ENCODE measurements around the gene TMEM235. TPM values are rescaled to one million over a fixed set of nuclear protein-coding genes. Genes with fewer than 3 reads are reported as not detected.
"Not testable (repeated sequence)": the region's sequence is repeated elsewhere in the genome, so short reads cannot be mapped to it uniquely, and the experiment has no call there.

Gene TMEM235
- total RNA-seq, 1 donor, result not detected

GRCh38 chr17:78234261-78234865 is 2.9 kb downstream of the TMEM235 start:
- Histone ChIP-seq H3K27ac (ENCODE audit: low read depth, low read length) (no peak overlapping the region), H3K4me3 (ENCODE audit: insufficient read depth, low read length) (no peak overlapping the region), H3K79me2 (ENCODE audit: insufficient read depth, low read length) (no peaks in the 10 kb centered on the region), H3K4me2 (ENCODE audit: insufficient read depth, low read length) (no peak overlapping the region), H3K27me3 (ENCODE audit: insufficient read depth, low read length) (peaks cover 28% of the 10 kb centered on the region), H3K9me3 (ENCODE audit: low read depth, low read length) (no peaks in the 10 kb centered on the region), H4K20me1 (ENCODE audit: insufficient read depth, low read length) (no peaks in the 10 kb centered on the region), H3K36me3 (ENCODE audit: insufficient read depth, low read length) (no peaks in the 10 kb centered on the region), H2AFZ (ENCODE audit: low read length) (no peak overlapping the region), H3K4me1 (ENCODE audit: insufficient read depth, low read length) (no peaks in the 10 kb centered on the region)
- TF ChIP-seq, protein P1, sequence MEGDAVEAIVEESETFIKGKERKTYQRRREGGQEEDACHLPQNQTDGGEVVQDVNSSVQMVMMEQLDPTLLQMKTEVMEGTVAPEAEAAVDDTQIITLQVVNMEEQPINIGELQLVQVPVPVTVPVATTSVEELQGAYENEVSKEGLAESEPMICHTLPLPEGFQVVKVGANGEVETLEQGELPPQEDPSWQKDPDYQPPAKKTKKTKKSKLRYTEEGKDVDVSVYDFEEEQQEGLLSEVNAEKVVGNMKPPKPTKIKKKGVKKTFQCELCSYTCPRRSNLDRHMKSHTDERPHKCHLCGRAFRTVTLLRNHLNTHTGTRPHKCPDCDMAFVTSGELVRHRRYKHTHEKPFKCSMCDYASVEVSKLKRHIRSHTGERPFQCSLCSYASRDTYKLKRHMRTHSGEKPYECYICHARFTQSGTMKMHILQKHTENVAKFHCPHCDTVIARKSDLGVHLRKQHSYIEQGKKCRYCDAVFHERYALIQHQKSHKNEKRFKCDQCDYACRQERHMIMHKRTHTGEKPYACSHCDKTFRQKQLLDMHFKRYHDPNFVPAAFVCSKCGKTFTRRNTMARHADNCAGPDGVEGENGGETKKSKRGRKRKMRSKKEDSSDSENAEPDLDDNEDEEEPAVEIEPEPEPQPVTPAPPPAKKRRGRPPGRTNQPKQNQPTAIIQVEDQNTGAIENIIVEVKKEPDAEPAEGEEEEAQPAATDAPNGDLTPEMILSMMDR (IDR thresholded peaks at IDR 0.05; ENCODE audit: extremely low read depth, low read depth, low read length), result no peak
- peak; percentile 69 for DNase-seq (ENCODE audit: insufficient read length, low spot score, missing footprints)

DNA sequence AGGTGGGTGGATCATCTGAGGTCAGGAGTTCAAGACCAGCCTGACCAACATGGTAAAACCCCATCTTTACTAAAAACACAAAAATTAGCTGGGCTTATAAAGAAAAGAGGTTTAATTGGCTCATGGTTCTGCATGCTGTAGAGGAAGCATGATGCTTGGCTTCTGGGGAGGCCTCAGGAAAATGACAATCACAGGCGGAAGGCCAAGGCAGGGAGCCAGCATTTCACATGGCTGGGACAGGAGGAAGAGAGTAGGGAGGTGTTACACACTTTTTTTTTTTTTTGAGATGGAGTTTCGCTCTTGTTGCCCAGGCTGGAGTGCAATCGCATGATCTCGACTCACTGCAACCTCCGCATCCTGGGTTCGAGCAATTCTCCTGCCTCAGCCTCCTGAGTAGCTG is 3.6 kb downstream of the TMEM235 start:
- H3K4me2 ChIP-seq (ENCODE audit: insufficient read depth, low read length); H3K27ac ChIP-seq (ENCODE audit: low read depth, low read length); DNase-seq (ENCODE audit: insufficient read length, low spot score, missing footprints); H3K9me3 ChIP-seq (ENCODE audit: low read depth, low read length); H4K20me1 ChIP-seq (ENCODE audit: insufficient read depth, low read length); H3K4me1 ChIP-seq (ENCODE audit: insufficient read depth, low read length); H3K36me3 ChIP-seq (ENCODE audit: insufficient read depth, low read length); H3K4me3 ChIP-seq (ENCODE audit: insufficient read depth, low read length); H2AFZ ChIP-seq (ENCODE audit: low read length); H3K79me2 ChIP-seq (ENCODE audit: insufficient read depth, low read length): not testable (repeated sequence)
- peaks cover 28% of the 10 kb centered on the region for H3K27me3 ChIP-seq (ENCODE audit: insufficient read depth, low read length)

GRCh38 chr17:78235885-78236284 is 4.5 kb downstream of the TMEM235 start:
- H2AFZ ChIP-seq (ENCODE audit: low read length), result no peak overlapping the region
- no peaks in the 10 kb centered on the region for H3K79me2 ChIP-seq (ENCODE audit: insufficient read depth, low read length)
- H3K9me3 ChIP-seq (ENCODE audit: low read depth, low read length), result no peaks in the 10 kb centered on the region
- H3K36me3 ChIP-seq (ENCODE audit: insufficient read depth, low read length), result no peaks in the 10 kb centered on the region
- H3K27me3 ChIP-seq (ENCODE audit: insufficient read depth, low read length), result peaks cover 20% of the 10 kb centered on the region
- H3K27ac ChIP-seq (ENCODE audit: low read depth, low read length), result no peak overlapping the region
- no peaks in the 10 kb centered on the region for H3K4me1 ChIP-seq (ENCODE audit: insufficient read depth, low read length)
- H3K4me3 ChIP-seq (ENCODE audit: insufficient read depth, low read length), result no peak overlapping the region
- TF ChIP-seq, protein P1 (IDR thresholded peaks at IDR 0.05; ENCODE audit: extremely low read depth, low read depth, low read length), result no peak
- peak; percentile 46 for DNase-seq (ENCODE audit: insufficient read length, low spot score, missing footprints)
- no peaks in the 10 kb centered on the region for H4K20me1 ChIP-seq (ENCODE audit: insufficient read depth, low read length)
- no peak overlapping the region for H3K4me2 ChIP-seq (ENCODE audit: insufficient read depth, low read length)

DNA sequence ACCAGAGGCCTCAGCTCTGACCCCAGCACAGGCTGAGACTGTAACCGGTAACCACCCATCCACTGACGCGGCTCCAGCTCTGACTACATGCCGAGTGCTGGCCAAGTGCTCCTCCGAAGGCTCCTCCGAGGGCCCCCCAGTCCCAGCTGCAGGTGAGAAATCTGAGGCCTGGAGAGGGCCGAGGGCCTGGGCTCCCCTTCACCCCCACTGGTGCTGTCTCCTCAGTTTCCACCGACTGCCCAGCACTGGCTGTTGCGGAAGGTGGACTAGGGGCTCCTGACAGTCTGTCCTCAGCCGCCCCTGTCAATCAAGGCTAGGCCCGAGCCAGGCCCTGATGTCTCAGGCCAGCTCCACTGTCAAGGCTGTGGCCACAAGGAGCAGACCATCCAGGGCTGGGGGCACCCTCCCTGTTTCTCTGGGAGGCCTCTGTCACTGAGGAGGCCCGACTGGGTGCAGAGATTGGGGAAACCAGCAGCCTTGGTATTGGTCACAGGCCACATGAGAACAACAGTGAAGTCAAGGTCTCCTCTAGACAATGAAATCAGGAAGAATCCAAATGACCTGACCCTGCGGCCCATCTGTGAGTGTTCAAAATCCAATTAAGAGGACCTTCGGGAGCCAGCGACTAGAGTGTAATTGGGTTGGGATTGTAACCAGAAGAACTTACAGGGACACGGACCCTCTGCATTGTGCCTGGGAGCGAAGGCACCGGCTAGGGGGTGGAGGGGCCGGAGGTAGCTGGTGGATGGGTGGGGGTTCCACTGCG is 5.1 kb downstream of the TMEM235 start:
- Histone ChIP-seq H3K36me3 (ENCODE audit: insufficient read depth, low read length) (no peaks in the 10 kb centered on the region), H3K4me2 (ENCODE audit: insufficient read depth, low read length) (no peak overlapping the region), H4K20me1 (ENCODE audit: insufficient read depth, low read length) (no peaks in the 10 kb centered on the region), H2AFZ (ENCODE audit: low read length) (no peak overlapping the region), H3K4me3 (ENCODE audit: insufficient read depth, low read length) (no peak overlapping the region), H3K27me3 (ENCODE audit: insufficient read depth, low read length) (peaks cover 13% of the 10 kb centered on the region), H3K79me2 (ENCODE audit: insufficient read depth, low read length) (no peaks in the 10 kb centered on the region), H3K4me1 (ENCODE audit: insufficient read depth, low read length) (no peaks in the 10 kb centered on the region), H3K27ac (ENCODE audit: low read depth, low read length) (no peak overlapping the region), H3K9me3 (ENCODE audit: low read depth, low read length) (no peaks in the 10 kb centered on the region)
- DNase-seq (ENCODE audit: insufficient read length, low spot score, missing footprints), result peak; percentile 87
- TF ChIP-seq, protein P1 (IDR thresholded peaks at IDR 0.05; ENCODE audit: extremely low read depth, low read depth, low read length), result no peak
